ENCODE measurements around the gene E2F2. TPM values are rescaled to one million over a fixed set of nuclear protein-coding genes. Genes with fewer than 3 reads are reported as not detected.

Gene E2F2
- total and polyA plus RNA-seq, 2 experiments from 2014 or later = 0.85 to 1.2 TPM

DNA sequence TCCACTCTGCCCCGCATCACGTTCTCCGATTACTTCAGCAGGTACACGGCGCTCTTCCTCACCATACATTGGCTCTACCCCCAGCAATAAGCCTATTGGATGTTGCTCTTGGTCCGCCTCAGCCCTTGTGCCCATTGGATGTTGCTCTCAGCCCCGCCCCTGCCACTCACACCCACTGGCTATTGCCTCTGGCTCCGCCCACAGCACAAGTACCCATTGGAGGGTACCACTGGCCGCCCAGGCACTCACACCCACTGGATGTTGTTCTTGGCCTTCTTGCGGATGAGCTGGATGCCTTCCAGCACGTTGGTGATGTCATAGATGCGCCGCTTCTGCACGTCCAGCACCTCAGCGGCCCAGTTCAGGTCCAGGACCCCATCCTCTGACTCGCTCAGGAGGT, 9.4 kb downstream of the E2F2 start:
- 96% methylated on average over 16 of the region's 16 CpGs for WGBS (ENCODE audit: low lambda C conversion rate, missing lambda C conversion rate)
- Histone ChIP-seq H3K79me2 (no peaks in the 10 kb centered on the region), H3K36me3 (replicated peaks; ENCODE audit: insufficient read depth, low read depth) (no peaks in the 10 kb centered on the region), H3K27me3 (no peaks in the 10 kb centered on the region), H2AFZ (no peak overlapping the region), H3K4me2 (no peak overlapping the region), H3K27ac (no peak overlapping the region), H3K9me3 (ENCODE audit: low read depth) (no peaks in the 10 kb centered on the region), H3K9me2 (replicated peaks; ENCODE audit: insufficient read depth) (no peaks in the 10 kb centered on the region), H3K4me3 (no peak overlapping the region), H4K20me1 (ENCODE audit: insufficient read depth, poor library complexity, severe bottlenecking) (no peaks in the 10 kb centered on the region), H3K4me1 (ENCODE audit: insufficient read depth) (no peaks in the 10 kb centered on the region)
- DNase-seq (ENCODE audit: low spot score) = no peak
- TF ChIP-seq, protein P1, sequence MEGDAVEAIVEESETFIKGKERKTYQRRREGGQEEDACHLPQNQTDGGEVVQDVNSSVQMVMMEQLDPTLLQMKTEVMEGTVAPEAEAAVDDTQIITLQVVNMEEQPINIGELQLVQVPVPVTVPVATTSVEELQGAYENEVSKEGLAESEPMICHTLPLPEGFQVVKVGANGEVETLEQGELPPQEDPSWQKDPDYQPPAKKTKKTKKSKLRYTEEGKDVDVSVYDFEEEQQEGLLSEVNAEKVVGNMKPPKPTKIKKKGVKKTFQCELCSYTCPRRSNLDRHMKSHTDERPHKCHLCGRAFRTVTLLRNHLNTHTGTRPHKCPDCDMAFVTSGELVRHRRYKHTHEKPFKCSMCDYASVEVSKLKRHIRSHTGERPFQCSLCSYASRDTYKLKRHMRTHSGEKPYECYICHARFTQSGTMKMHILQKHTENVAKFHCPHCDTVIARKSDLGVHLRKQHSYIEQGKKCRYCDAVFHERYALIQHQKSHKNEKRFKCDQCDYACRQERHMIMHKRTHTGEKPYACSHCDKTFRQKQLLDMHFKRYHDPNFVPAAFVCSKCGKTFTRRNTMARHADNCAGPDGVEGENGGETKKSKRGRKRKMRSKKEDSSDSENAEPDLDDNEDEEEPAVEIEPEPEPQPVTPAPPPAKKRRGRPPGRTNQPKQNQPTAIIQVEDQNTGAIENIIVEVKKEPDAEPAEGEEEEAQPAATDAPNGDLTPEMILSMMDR (IDR thresholded peaks at IDR 0.05; ENCODE audit: poor library complexity) = no peak
- TF ChIP-seq EZH2phosphoT487 (IDR thresholded peaks at IDR 0.05; ENCODE audit: low read depth, severe bottlenecking, unreplicated experiment) = no peak
- no peak for TF ChIP-seq EZH2 (IDR thresholded peaks at IDR 0.05; ENCODE audit: borderline replicate concordance)

DNA sequence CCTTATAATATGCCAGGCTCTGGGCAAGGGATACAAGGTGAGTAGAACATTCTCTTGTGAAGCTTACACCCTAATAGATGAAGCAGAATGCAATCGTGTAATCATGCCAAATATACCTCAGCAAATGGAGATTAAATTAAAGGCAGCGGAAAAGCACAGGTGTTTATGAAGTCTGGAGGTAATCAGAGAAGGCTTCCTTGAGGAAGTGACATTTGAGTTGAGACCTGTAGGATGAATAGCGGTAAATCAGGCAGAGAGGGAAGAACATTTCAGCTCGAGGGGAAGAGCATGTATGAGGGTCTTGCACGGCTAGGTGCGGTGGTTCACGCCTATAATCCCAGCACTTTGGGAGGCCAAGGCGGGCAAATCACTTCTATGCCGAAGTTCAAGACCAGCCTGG, 13.5 kb downstream of the E2F2 start:
- no peaks in the 10 kb centered on the region for H3K36me3 ChIP-seq (replicated peaks; ENCODE audit: insufficient read depth, low read depth)
- no peaks in the 10 kb centered on the region for H3K9me2 ChIP-seq (replicated peaks; ENCODE audit: insufficient read depth)
- DNase-seq (ENCODE audit: low spot score) = no peak
- H3K4me3 ChIP-seq = no peak overlapping the region
- H3K27me3 ChIP-seq = no peaks in the 10 kb centered on the region
- no peak overlapping the region for H3K27ac ChIP-seq
- no peak for TF ChIP-seq EZH2 (IDR thresholded peaks at IDR 0.05; ENCODE audit: borderline replicate concordance)
- no peak for TF ChIP-seq EZH2phosphoT487 (IDR thresholded peaks at IDR 0.05; ENCODE audit: low read depth, severe bottlenecking, unreplicated experiment)
- TF ChIP-seq, protein P1 (IDR thresholded peaks at IDR 0.05; ENCODE audit: poor library complexity) = no peak
- 95% methylated on average over 9 of the region's 9 CpGs for WGBS (ENCODE audit: low lambda C conversion rate, missing lambda C conversion rate)
- H4K20me1 ChIP-seq (ENCODE audit: insufficient read depth, poor library complexity, severe bottlenecking) = no peaks in the 10 kb centered on the region
- no peak overlapping the region for H2AFZ ChIP-seq
- no peaks in the 10 kb centered on the region for H3K9me3 ChIP-seq (ENCODE audit: low read depth)
- H3K79me2 ChIP-seq = no peaks in the 10 kb centered on the region
- no peaks in the 10 kb centered on the region for H3K4me1 ChIP-seq (ENCODE audit: insufficient read depth)
- no peak overlapping the region for H3K4me2 ChIP-seq

DNA sequence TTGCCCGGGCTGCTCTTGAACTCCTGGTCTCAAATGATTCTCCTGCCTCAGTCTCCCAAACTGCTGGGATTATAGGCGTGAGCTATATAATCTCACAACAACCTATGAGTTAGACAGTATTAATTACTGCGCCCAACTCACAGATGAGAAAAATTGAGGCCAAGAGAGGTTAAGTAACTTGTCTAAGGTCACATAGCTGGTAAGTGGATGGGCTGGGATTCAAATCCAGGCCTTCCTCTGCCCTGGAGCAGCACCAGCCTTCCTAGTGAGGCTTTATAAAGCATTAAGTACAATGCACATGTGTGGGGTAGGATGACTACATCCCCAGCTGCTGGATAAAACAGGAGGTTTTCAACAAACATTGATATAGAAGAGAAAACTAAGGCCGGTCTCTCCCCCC, 15.1 kb downstream of the E2F2 start:
- Histone ChIP-seq H4K20me1 (ENCODE audit: insufficient read depth, poor library complexity, severe bottlenecking) (no peaks in the 10 kb centered on the region), H3K4me2 (no peak overlapping the region), H3K27ac (no peak overlapping the region), H2AFZ (no peak overlapping the region), H3K36me3 (replicated peaks; ENCODE audit: insufficient read depth, low read depth) (no peaks in the 10 kb centered on the region), H3K27me3 (no peaks in the 10 kb centered on the region), H3K9me3 (ENCODE audit: low read depth) (no peaks in the 10 kb centered on the region), H3K4me3 (no peak overlapping the region), H3K4me1 (ENCODE audit: insufficient read depth) (no peaks in the 10 kb centered on the region), H3K9me2 (replicated peaks; ENCODE audit: insufficient read depth) (no peaks in the 10 kb centered on the region), H3K79me2 (no peaks in the 10 kb centered on the region)
- no peak for DNase-seq (ENCODE audit: low spot score)
- TF ChIP-seq EZH2 (IDR thresholded peaks at IDR 0.05; ENCODE audit: borderline replicate concordance) (no peak), EZH2phosphoT487 (IDR thresholded peaks at IDR 0.05; ENCODE audit: low read depth, severe bottlenecking, unreplicated experiment) (no peak)
- TF ChIP-seq, protein P1 (IDR thresholded peaks at IDR 0.05; ENCODE audit: poor library complexity) = no peak
- 96% methylated on average over 4 of the region's 4 CpGs for WGBS (ENCODE audit: low lambda C conversion rate, missing lambda C conversion rate)
